ENCODE results near the gene CYLD. TPM values are rescaled to one million over a fixed set of nuclear protein-coding genes. Genes with fewer than 3 reads are reported as not detected.

CYLD gene
- total RNA-seq, 1 experiment from 2014 or later, result 12.5 TPM

DNA sequence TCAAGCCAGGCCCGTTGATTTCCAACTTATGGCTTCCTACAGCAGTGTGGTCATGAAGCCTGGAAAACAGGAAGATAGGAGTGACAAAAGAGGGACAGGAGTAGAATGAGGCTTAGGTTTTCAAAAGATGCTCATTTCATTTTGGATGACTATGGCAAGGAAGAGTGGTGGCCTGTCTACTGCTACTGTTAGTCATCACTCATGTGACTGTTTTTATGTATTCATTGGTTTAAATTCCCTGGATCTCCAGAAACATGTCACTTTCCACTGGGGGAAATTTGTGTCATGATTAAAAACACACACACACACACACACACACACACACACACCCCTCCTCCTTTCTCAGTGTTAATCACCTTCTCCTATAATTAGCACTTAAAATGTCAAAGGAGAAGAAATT is 1.1 kb upstream of the CYLD start:
- H3K27me3 Mint-ChIP-seq (ENCODE audit: low read depth), result peaks cover 25% of the 10 kb centered on the region
- H2BK12ac ChIP-seq (ENCODE audit: insufficient read length, low read depth, low read length), result no peak overlapping the region
- no peak overlapping the region for H3K27ac Mint-ChIP-seq
- peaks cover 27 to 36% of the 10 kb centered on the region in 2 experiments for H3K4me1 Mint-ChIP-seq
- H4K20me1 ChIP-seq (ENCODE audit: control insufficient read depth, insufficient read depth, insufficient read length), result no peaks in the 10 kb centered on the region
- 0 out of 2 replicates have a peak, but pooled peaks cover 3% of the 10 kb centered on the region for H3K4me1 ChIP-seq (ENCODE audit: insufficient read depth, low read length)
- TF ChIP-seq, protein P1, sequence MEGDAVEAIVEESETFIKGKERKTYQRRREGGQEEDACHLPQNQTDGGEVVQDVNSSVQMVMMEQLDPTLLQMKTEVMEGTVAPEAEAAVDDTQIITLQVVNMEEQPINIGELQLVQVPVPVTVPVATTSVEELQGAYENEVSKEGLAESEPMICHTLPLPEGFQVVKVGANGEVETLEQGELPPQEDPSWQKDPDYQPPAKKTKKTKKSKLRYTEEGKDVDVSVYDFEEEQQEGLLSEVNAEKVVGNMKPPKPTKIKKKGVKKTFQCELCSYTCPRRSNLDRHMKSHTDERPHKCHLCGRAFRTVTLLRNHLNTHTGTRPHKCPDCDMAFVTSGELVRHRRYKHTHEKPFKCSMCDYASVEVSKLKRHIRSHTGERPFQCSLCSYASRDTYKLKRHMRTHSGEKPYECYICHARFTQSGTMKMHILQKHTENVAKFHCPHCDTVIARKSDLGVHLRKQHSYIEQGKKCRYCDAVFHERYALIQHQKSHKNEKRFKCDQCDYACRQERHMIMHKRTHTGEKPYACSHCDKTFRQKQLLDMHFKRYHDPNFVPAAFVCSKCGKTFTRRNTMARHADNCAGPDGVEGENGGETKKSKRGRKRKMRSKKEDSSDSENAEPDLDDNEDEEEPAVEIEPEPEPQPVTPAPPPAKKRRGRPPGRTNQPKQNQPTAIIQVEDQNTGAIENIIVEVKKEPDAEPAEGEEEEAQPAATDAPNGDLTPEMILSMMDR (conservative IDR thresholded peaks at IDR 0.05), result no peak
- H3K23ac ChIP-seq (ENCODE audit: insufficient read length, low read depth, low read length), result no peak overlapping the region
- no peak overlapping the region for H4K5ac ChIP-seq (ENCODE audit: insufficient read length, low read depth, low read length)
- no peaks in the 10 kb centered on the region for H3K9me3 ChIP-seq (ENCODE audit: control insufficient read depth, low read depth, low read length)
- no peak overlapping the region for H3K56ac ChIP-seq (ENCODE audit: insufficient read length, low read depth, low read length)
- peak overlapping the region in 1 of 2 experiments; percentile 25; a peak in 1 of 5 replicates for H3K4me3 Mint-ChIP-seq
- no peak overlapping the region for H3K4ac ChIP-seq (ENCODE audit: low read depth, low read length)
- H2BK20ac ChIP-seq (ENCODE audit: low read depth, low read length, poor library complexity, severe bottlenecking), result no peak overlapping the region
- H2BK15ac ChIP-seq (ENCODE audit: low read depth, low read length), result no peak overlapping the region
- H4K91ac ChIP-seq (ENCODE audit: insufficient read length, low read depth, low read length), result no peak overlapping the region
- H3K18ac ChIP-seq (ENCODE audit: insufficient read length, low read depth, low read length), result no peak overlapping the region
- H3K79me2 ChIP-seq (ENCODE audit: insufficient read depth, low read length), result no peaks in the 10 kb centered on the region
- DNase-seq, result no peak
- no peaks in the 10 kb centered on the region for H3K36me3 Mint-ChIP-seq (ENCODE audit: insufficient read depth in 1 of 3, low read depth in 3 of 3)
- H3K9ac ChIP-seq (ENCODE audit: extremely low read depth, insufficient read length, low read length), result no peak overlapping the region
- H3K79me1 ChIP-seq (ENCODE audit: insufficient read depth, low read depth, low read length, poor library complexity, severe bottlenecking), result no peaks in the 10 kb centered on the region
- H3K23me2 ChIP-seq (ENCODE audit: insufficient read length, low read depth, low read length, poor library complexity, severe bottlenecking), result peaks cover 3% of the 10 kb centered on the region
- no CpG with 5 or more reads among the region's 1 CpG for WGBS (ENCODE audit: extremely low coverage, insufficient read length, low lambda C conversion rate)
- H3K27me3 ChIP-seq (ENCODE audit: insufficient read depth, low read length), result no peaks in the 10 kb centered on the region
- H2AFZ ChIP-seq (ENCODE audit: low read length), result no peak overlapping the region
- no peak overlapping the region for H4K8ac ChIP-seq (replicated peaks; ENCODE audit: insufficient read length, low read depth, low read length)
- no peaks in the 10 kb centered on the region for H3K9me3 Mint-ChIP-seq
- H3K4me2 ChIP-seq (ENCODE audit: insufficient read depth, insufficient read length, low read length), result no peak overlapping the region
- H2BK120ac ChIP-seq (ENCODE audit: low read depth, low read length, poor library complexity, severe bottlenecking), result no peak overlapping the region
- H3K14ac ChIP-seq (ENCODE audit: insufficient read depth, low read length), result no peak overlapping the region
- H2BK5ac ChIP-seq (ENCODE audit: insufficient read length, low read length), result no peak overlapping the region
- H2AK5ac ChIP-seq (ENCODE audit: insufficient read length, low read length), result no peak overlapping the region
- H3T11ph ChIP-seq (ENCODE audit: low read length), result no peak overlapping the region
- H3K27ac ChIP-seq (ENCODE audit: insufficient read length, low read depth, low read length), result no peak overlapping the region

Data from H9 (cell line).